HG03521 (cell line): ENCODE results near the gene ANKMY1.
"Not testable (repeated sequence)": the region's sequence is repeated elsewhere in the genome, so short reads cannot be mapped to it uniquely, and the experiment has no call there.

Experiments
- ATAC-seq: cut with Tn5 transposase; IDR thresholded peaks from one replicate; pipeline ENCODE4 v1.9.1; 2021; ENCODE audit warnings: mild to moderate bottlenecking, moderate library complexity; ENCODE audit not compliant: unreplicated experiment

ANKMY1 gene

DNA sequence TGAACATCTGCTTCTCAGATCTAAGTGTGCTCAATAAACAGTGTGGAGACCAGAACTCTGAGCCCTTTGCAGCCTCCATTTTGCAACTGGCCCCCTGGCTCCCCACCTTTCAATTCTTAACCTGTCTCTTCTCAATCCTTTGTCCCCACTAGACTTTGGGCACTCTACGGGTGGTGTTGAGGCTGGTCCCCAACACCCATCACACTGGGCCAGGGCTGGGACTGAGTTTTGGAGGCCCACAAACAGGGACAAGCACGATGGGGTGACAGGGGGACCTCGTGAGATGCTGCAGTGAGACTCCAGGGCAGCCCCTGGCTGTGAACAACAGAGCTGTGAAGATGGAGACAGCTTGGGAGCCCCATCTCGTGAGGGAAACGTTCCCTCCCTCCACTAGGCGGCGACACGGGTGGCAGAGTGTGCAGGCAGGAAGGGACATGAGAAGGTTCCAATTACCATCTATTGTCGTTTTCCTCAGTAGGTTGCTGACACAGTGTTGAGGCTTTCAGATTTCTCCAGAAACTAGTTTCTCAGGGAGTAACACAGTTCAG, 1.2 kb downstream of the ANKMY1 start:
- ATAC-seq: no peak

DNA sequence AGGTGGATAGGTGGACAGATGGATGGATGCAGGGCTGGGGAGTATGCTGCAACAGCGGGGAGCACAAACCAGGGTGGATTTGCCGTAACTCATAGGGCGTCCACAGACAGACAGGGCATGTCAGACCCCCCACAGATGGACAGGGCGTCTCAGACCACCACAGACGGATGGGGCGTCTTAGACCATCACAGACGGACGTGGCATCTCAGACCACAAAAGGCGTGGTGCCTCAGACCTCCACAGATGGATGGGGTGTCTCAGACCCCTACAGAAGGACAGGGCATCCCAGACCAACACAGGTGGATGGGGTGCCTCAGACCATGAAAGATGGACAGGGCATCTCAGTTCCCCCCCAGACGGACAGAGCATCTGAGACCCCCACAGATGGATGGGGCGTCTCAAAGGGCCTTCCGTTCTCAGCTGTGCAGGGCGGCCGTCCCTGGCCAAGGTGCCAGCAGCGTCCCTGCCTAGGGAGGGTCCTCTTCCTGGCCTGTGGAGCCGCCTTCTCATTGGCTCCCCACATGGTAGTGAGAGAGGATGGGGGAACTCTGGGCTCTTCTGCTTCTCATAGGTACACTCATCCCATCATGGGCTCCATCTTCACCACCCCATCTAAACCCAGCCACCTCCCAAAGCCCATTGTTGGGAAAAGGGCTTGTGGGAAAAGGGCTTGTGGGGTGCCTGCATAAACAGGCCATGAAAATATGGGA, 2.1 kb downstream of the ANKMY1 start:
- no peak for ATAC-seq

DNA sequence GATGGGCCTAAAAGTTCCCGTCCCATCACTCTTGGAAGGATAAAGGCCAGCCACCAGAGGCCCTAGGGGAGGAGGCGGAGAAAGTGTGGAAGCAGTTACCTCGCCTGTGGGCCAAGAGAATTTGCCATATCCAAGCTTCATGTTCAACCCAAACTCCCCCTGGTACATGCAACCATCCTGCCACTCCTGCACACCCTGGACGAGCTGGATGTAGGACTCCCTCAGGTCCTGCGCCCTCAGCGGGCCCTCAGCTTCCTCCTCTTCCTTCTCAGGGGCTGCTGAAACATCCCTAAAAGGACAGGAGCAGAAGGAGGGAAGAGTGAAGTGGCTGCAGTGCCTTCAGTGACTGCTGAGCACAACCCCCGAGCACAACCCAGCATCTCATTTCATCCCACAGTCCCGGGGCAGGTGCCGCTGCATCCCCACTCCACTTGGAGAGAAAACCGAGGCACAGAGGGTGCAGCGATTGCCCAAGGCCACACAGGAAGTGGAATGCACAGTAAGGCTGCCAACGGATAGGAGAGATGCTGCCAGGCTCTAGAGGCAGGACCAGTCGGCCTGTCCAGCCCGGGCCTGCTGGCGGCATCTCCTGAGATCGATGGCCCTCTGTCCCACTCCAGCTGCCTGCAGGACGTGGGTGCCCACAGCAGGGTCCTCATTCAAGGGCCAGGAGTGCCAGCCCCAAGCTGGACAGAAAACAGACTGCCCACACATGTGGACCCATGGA, 2.9 kb downstream of the ANKMY1 start:
- no peak for ATAC-seq

DNA sequence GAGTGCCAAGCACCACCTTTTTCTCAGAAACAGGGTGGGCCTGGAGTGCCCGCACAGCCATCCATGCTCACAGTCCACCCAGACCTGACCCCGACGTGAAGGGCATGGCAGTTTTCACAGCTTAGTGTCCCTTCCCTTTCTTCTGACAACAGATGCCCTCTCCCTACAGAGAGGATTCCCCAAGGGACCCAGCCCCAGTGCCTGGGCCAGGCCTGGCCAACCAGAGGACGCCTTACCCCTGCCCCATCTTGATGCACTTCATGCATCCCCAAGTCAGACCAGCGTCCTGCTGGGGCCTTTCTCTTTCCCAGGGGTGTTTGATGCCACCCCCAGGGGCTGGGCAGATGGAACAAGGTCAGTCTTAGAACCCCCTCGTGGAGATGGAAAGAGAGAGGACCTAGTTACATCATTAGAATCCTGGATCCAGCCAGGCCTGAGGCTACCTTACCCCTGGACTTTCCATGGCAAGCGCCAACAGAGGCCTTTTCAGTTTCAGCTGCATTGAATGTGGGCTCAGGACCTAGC, 3.8 kb downstream of the ANKMY1 start:
- ATAC-seq: no peak

DNA sequence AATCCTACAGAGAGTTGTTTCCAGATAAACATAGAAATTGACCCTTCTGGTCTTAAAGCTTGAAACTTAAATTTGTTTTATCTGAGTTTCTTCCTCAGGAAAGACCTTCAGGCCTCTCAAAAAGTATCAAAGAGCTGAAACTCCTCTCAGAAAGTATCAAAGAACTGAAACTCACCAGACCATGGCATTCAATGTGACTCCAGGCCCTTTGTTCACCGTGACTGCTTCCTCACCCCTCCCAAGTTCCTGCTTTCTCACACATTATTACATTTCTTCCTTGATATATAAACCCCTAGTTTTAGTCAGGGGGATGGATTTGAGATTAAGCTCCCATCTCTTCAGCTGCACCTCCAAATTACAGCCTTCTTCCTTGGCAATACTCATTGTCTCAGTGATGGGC, 6.0 kb downstream of the ANKMY1 start:
- no peak for ATAC-seq

DNA sequence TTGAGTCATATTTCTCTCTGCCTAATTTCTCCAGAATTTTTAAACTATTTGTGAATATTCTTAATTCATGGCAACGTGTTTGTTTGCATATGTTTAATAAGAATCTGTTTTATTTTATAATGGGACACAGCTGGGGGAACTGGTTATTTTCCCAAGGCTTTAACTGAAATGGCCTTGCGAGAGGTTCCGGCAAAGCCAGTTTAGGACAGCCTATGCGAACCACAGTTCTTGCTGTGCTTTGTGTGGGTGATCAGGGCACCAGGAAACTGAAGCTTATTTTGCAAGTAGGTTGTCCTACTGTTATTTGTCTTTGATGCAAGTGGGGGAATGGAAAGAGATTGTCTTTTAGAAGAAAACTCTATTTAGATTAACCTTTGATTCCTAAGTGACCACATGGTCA, 6.5 kb downstream of the ANKMY1 start:
- ATAC-seq: no peak

DNA sequence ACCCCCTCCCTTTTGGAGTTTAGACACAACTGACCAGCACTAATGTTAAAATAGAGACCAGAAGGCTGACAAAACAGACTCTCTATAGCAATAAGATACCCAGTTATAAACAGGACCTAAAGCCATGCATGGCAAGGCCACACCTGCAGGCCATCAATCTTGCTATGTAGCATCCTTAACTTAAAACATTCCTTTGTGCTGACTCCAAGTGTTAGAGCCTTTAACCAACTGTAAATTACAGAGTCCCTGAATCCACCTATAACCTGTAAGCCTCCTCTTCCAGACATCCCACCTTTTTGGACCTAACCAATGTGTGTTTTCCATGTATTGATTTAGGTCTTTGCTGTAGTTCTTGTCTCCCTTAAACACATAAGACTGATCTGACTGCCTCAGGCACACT, 17.9 kb downstream of the ANKMY1 start:
- no peak for ATAC-seq

DNA sequence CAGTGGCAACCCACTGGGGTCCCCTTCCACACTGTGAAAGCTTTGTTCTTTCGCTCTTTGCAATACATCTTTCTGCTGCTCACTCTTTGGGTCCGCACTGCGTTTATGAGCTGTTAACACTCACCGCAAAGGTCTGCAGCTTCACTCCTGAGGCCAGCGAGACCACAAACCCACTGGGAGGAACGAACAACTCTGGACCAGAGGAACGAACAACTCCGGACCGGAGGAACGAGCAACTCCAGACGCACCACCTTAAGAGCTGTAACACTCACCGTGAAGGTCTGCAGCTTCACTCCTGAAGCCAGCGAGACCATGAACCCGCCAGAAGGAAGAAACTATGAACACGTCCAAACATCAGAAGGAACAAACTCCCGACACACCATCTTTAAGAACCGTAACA, 18.7 kb downstream of the ANKMY1 start:
- ATAC-seq: not testable (repeated sequence)

DNA sequence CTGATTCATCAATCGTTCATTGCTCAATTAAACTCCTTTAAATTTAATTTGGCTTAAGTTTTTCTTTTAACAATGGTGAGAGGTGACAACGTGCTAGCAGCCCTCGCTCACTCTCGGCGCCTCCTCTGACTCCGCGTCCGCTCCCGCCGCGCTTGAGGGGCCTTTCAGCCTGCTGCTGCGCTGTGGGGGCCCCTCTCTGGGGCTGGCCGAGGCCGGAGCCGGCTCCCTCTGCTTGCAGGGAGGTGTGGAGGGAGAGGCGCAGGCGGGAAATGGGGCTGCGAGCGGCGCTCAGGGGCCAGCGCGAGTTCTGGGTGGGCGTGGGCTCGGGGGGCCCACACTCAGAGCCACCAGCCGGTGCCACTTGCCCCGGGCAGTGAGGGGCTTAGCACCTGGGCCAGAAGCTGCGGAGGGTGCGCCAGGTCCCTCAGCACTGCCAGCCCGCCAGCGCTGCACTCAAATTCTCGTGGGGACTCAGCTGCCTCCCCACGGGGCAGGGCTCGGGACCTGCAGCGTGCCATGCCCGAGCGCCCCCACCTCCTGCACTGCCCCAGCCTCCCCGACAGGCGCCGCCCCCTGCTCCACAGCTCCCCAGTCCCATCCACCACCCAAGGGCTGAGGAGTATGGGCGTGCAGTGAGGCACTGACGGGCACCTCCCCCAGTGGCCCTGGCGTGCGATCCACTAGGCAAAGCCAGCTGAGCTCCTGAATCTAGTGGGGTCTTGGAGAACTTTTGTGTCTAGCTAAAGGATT, 19.6 kb downstream of the ANKMY1 start:
- ATAC-seq: no peak

DNA sequence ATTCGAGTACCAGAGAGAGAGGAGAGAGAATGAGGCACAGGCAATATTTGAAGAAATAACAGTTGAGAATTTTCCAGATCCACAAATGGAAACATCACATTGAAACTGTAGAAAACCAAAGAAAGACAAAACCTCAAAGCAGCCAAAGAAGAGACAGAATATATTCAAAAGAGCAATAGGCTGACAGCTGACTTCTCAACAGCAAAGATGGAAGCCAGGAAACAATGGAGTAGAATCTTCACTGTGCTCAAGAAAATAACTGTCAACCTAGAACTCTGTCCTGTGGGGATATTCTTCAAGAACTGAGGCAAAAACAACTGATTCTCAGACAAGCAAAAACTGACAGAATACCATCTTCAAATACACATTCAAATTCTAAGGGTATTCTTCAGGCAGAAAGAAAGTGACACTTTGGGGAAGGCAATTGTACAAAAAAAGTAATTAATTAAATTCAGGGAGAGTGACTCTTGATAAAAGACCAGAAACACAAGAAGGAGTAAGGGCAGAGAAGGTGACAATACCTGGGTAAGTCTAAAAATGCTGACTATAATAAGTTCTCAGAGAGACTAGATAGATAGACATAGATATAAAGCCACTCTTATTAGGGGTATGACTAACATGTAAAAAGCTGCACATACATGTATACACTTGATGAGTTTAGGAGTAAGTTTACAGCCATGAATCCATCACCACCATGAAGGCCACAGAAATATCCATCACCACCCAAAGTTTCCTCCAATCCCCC, 25.6 kb downstream of the ANKMY1 start:
- no peak for ATAC-seq

DNA sequence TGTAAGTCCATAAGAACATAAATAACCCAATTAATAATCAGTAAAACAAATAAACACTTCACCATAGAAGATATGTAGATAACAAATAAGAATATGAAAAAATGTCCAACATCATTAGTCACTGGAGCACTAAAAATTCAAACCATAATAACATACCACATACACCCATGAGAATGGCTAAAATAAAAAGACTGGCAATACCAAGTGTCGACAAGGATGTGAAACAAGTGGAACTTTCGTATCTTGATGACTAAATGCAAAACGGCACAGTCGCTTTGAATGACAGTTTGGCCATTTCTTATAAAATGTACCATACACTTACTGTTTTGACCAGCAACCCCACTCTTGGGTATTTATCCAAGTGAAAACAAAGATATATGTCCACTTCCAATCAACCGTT, 26.8 kb downstream of the ANKMY1 start:
- no peak for ATAC-seq

DNA sequence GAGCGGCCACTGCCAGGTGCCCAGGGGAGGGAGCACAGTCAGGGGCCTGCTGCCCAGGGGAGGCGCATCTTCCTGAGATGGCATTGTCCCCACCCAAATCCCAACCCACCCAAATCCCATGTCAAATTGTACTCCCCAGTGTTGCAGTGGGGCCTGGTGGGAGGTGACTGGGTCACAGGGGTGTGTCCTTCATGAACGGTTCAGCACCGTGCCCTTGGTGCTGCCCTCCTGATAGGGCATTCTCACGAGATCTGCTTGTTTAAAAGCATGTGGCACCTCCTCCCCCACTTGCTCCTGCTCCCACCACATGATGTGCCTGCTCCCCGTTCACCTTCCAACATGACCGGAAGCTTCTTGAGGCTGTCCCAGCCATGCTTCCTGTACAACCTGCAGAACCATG, 27.6 kb downstream of the ANKMY1 start:
- ATAC-seq: no peak

DNA sequence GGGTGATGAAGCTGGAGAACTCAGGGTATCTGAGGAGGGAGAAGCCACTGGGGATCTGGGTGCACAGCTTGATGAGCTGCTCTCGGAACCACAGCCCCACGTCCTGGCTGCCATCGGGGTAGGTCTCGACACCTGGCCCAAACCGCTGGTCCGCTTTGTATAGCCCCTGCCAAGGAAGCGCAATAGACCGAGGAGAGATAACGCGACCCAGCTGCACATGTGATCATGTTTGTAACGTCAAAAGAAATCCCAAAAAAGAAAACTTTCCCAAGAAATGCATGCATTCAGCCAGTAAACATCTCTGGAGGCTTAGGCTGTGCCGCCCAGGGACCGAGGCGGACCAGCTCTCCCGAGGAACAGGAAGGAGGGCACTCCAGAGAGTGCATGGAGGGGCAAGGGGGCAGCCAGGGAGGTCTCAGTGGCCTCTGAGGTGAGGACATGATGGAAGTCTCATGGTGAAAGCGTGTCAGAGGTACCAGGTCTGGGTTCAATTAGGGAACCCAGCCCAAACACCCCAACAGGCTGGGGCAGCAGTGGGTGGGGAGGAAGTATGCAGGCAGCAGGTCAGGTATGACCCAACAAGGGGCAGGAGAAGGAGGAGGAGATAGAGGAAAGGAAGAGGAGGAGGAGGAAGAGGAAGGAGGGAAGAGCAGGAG, 28.3 kb downstream of the ANKMY1 start:
- ATAC-seq: no peak

DNA sequence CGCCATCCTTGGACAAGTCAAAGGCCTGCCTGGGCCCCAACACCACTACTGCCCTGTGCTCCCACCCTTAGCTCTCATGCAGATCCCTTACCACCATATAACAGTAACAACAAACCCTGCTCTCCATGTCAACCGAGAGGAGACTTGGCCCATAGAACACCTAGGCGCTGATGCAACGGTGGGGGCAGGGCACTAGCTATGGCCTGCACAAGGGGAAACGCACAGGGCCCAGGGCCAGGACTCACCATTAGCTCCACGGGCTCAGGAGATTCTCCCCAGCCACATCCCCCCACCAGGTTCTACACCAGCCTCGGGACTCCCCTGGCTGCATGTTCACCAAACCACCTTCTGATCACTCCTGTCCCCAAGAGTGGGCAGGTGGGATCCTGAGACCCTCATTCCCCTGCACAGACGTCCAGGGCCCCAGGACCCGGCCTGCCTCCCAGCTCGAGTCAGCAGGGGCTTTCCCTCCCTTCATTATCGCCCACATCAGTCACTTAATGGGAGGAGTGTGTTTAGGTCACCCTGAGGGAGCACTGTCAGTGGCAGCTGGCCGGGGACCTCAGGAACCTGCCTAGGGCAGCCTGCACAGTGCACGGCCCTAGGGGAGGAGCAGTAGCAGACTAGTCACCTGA, 29.3 kb downstream of the ANKMY1 start:
- no peak for ATAC-seq

DNA sequence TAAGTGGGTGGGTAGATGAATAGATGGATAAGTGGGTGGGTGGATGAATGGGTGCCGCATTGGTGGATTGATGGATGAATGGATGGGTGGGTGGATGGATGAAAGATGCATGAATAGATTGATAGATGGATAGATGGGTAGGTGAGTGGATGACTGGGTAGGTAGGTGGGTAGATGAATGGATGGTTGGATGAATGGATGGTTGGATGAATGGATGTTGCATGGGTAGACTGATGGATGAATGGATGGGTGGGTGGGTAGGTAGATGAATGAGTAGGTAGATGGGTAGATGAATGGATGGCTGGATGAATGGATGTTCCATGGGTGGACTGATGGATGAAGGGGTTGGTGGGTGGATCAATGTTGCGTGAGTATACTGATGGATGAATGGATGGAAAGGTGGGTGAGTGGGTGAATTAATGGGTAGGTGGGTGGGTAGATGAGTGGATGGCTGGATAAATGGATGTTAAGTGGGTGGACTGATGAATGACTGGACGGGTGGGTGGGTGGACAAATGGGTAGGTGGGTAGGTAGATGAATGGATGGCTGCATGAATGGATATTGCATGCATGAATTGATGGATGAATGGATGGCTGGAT, 30.5 kb downstream of the ANKMY1 start:
- ATAC-seq: no peak

DNA sequence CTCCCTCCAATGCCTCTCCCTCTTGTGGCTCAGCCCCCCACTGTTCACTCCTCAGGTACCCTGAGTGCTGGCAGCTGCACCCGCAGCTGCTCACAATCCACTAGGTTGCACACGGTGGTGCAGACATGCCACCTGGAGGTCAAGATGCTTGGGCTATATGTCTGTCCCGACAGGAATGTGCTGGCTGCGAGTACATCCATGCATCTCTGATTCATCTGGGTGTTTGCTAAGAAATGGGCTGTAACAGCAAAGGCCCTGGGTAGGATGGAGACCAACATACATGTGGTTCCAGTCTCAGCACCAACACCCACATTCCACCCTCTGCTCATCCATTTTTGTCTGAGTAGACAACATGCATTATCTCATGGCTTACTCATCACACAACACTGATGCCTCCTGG, 31.3 kb downstream of the ANKMY1 start:
- ATAC-seq: no peak

DNA sequence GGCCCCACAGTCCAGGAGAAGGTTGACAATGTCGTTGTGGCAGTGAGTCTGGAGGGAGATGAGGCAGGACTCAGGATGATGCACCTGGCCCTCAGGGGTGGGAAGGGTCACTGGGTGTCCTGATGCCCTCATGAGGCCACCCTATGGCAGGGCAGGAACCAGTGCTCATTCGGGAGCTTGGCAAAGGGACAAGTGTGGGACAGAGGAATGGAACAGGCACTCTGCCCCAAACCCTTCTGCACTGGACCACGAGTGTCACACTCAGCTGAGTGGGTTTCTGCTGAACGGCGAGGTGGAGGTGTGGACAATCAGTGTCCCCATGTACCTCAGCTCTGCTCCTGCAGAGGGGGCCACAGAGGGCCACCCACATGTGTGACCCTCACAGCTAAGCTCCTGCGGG, 32.0 kb downstream of the ANKMY1 start:
- ATAC-seq: no peak

DNA sequence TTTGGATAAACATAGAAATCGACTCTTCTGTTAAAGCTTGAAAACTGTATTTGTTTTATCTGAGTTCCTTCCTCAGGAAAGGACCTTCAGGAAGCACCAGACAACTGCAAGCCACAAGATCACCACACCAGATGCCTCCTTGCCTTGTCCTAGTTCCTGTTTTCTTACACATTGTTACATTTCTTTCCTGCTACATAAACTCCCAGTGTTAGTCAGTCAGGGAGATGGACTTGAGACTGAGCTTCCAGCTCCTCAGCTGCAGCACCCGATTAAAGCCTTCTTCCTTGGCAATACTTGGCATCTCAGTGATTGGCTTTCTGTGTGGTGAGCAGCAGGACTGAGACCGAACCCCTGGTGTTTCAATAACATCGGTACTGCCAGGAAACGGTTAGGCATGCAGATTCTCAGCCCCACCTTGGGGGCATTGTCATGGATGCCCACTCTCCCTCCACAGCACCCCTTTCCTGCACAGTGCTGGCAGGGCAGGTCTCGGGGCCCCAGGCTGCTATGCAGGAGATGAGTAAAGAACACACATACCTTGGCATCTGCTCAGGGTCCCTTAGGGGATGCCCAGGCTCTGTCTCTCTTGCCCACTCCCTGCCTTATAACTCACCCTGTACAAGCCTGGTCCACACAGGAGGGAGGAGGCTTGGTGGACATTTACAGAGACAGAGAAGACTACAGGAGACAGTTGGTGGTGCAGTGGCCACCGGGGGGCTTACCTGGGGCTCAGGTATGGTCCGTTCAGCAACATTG, 32.6 kb downstream of the ANKMY1 start:
- no peak for ATAC-seq
